Upper lobe of left lung (tissue), 6 donors: ENCODE data around the gene SPIRE2. TPM values are rescaled to one million over a fixed set of nuclear protein-coding genes. Genes with fewer than 3 reads are reported as not detected.

ENCODE experiments used
- ATAC-seq, 2 donors: fragments of 200-7000 bp; cut with Tn5 transposase; one replicate each; pipeline ENCODE4 v1.9.1; 2022; ENCODE audit warnings: mild to moderate bottlenecking in 2 of 2, moderate library complexity in 2 of 2; ENCODE audit not compliant: low FRiP score in 2 of 2
- DNase-seq, 2 donors: peaks; one replicate each; pipeline ENCODE4 v3.0.0-alpha.2; 2019 to 2020
- H3K27ac ChIP-seq, 4 donors: fragments of 200-600 bp; sonication (generic); one replicate each; pipeline ENCODE4 v1.5.1; 2016 to 2019
- H3K27me3 ChIP-seq, 4 donors: fragments of 200-600 bp; sonication (generic); one replicate each; pipeline ENCODE4 v1.5.1; 2017 to 2019
- H3K36me3 ChIP-seq, 4 donors: fragments of 200-600 bp; sonication (generic); one replicate each; pipeline ENCODE4 v1.5.1; 2016 to 2019
- H3K4me1 ChIP-seq, 4 donors: fragments of 200-600 bp; sonication (generic); one replicate each; pipeline ENCODE4 v1.5.1; 2018 to 2019
- H3K4me3 ChIP-seq, 4 donors: fragments of 200-600 bp; sonication (generic); one replicate each; pipeline ENCODE4 v1.5.1; 2017 to 2019; ENCODE audit warnings: mild to moderate bottlenecking in 2 of 4, moderate library complexity in 1 of 4
- H3K9me3 ChIP-seq, 4 donors: fragments of 200-600 bp; sonication (generic); one replicate each; pipeline ENCODE4 v1.5.1; 2018 to 2019
- EP300 ChIP-seq, 4 donors: sonication (generic); formaldehyde crosslinking; IDR thresholded peaks; one replicate each; pipeline ENCODE4 v1.5.1; 2017; ENCODE audit warnings: antibody characterized with exemption in 4 of 4, control low read depth in 2 of 4
- POLR2A ChIP-seq, 4 donors: fragments of 450-650 bp; IDR thresholded peaks; one replicate each; pipeline ENCODE4 v1.5.1; 2016 to 2017; ENCODE audit warnings: antibody characterized with exemption in 4 of 4, mild to moderate bottlenecking in 2 of 4
- POLR2AphosphoS5 ChIP-seq, 2 donors: sonication (generic); formaldehyde crosslinking; IDR thresholded peaks; one replicate each; pipeline ENCODE4 v1.5.1; 2017; ENCODE audit warnings: antibody characterized with exemption in 2 of 2
- WGBS, 2 donors: methylation state at CpG; one replicate each; pipeline ENCODE4 v1.1.5; 2017 to 2018; 5-methylcytosine and 5-hydroxymethylcytosine counted together
- total RNA-seq, 6 donors: library from RNA; depleted of rRNA in 4 of 6; stranded (reverse); fragments of >200 nt in 4 of 6; gene quantifications; one replicate each; pipeline versions ENCODE4 v1.1.0 to v1.2.1, GENCODE V29; 2016 to 2021
- TF ChIP-seq, protein P1 (sequence below), 6 experiments: fragments of 450-650 bp in 4 of 6; fragments of 200-600 bp in 2 of 6; sonication (generic) in 2 of 6; IDR thresholded peaks; one replicate each; pipeline ENCODE4 v1.5.1; 2016 to 2019; ENCODE audit warnings: antibody characterized with exemption in 6 of 6
- donor health status: DM: no; HTN: no; CAD: no; lungs with moderate emphysema.
- donor health status: DM: no; HTN: yes; CAD: no; lungs with severe emphysema.

The SPIRE2 gene
- total RNA-seq, 6 donors from 2014 or later, result 6.1 to 52.4 (median 14.7) TPM

DNA sequence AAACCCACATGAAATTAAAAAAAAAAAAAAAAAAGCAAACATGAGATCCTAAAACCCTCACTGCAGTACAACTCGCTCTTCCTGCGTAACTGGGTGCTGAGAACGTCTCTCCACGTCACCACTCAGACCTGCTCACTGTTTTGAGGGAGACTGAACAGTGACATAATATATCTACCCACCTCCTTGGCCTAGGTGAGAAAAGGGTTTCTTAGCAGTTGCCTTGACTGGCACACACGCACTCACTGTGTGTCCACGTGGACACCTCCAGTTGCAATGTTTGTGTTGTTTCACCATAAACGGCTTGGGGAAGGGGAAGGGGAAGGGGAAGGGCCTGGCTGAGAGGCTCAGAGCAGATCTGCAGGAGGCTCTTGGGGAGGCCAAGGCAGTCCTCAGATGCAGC lies 43.9 kb upstream of the SPIRE2 start:
- Histone ChIP-seq H3K9me3 (no peaks in the 10 kb centered on the region), H3K36me3 (no peaks in the 10 kb centered on the region), H3K27ac (no peak overlapping the region), H3K27me3 (no peaks in the 10 kb centered on the region), H3K4me1 (no peaks in the 10 kb centered on the region), H3K4me3 (no peak overlapping the region)
- no peak for DNase-seq
- no peak for TF ChIP-seq POLR2AphosphoS5 (IDR thresholded peaks at IDR 0.05)
- no peak for ATAC-seq
- 77 to 81% methylated on average over 7 of the region's 7 CpGs for WGBS, 2 donors

DNA sequence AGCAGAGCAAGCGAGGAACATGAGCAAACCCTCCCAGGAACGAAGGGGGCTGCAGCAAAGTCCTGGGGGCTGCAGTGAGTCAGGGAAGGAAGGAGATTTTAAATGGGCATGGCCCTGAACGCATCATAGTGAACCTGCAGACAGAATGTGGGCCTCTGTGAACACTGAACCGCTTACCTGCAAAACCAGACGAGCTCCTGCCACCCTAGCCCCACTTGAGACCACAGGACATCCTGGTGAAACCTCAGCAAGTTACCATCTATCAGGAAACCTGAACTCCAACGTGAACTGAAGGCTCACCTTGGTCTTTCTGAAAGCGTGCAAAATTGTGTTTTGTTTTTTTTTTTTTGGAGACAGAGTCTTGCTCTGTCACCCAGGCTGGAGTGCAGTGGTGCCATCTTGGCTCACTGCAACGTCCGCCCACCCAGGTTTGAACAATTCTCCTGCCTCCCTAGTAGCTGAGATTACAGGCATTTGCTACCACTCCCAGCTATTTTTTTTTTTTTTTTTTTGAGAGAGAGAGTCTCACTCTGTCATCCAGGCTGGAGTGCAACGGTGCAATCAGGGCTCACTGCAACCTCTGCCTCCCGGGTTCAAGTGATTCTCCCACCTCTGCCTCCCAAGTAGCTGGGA lies 42.6 kb upstream of the SPIRE2 start:
- no peaks in the 10 kb centered on the region for H3K4me1 ChIP-seq
- ATAC-seq, result no peak

DNA sequence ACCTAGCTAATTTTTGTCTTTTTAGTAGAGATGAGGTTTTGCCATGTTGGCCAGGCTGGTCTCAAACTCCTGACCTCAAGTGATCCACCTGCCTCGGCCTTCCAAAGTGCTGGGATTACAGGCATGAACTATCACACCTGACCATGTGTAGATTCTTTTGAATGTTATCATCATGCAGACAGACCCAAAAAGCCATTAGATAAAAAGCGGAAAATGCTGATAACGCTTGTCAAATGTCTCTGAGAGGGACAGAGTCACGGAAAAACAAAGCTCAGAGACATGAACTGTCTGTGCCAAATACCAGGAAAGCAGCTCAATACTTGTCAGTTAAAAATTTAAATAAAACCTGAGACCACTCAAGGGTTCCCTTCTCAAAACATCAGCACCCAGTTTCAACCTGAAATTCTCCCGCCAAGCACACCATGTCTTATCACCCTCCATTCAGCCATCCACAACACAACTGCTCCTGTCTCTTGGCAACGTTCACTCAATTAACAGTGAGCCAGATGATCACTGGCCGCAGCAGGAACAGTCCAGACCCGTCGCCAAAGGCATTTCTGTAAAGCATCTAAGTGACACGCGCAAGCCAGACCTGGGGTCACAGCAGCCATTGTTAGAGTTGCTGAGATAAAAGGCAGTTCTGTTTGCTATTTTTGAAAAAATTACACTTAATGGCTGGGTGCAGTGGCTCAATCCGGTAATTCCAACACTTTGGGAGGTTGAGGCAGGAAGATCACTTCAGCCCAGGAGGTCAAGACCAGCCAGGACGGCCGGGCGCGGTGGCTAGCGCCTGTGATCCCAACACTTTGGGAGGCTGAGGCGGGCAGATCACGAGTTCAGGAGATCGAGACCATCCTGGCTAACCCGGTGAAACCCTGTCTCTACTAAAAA lies 41.6 kb upstream of the SPIRE2 start:
- 95 to 96% methylated on average over 21 of the region's 21 CpGs for WGBS, 2 donors
- H3K4me1 ChIP-seq, result no peaks in the 10 kb centered on the region

More for the DNA sequence above, 42.6 kb upstream of the SPIRE2 start:
- TF ChIP-seq, protein P1, sequence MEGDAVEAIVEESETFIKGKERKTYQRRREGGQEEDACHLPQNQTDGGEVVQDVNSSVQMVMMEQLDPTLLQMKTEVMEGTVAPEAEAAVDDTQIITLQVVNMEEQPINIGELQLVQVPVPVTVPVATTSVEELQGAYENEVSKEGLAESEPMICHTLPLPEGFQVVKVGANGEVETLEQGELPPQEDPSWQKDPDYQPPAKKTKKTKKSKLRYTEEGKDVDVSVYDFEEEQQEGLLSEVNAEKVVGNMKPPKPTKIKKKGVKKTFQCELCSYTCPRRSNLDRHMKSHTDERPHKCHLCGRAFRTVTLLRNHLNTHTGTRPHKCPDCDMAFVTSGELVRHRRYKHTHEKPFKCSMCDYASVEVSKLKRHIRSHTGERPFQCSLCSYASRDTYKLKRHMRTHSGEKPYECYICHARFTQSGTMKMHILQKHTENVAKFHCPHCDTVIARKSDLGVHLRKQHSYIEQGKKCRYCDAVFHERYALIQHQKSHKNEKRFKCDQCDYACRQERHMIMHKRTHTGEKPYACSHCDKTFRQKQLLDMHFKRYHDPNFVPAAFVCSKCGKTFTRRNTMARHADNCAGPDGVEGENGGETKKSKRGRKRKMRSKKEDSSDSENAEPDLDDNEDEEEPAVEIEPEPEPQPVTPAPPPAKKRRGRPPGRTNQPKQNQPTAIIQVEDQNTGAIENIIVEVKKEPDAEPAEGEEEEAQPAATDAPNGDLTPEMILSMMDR (IDR thresholded peaks at IDR 0.05), result no peak
- TF ChIP-seq POLR2A (IDR thresholded peaks at IDR 0.05) (no peak), POLR2AphosphoS5 (IDR thresholded peaks at IDR 0.05) (no peak), EP300 (IDR thresholded peaks at IDR 0.05) (no peak)
- no peaks in the 10 kb centered on the region for H3K27me3 ChIP-seq
- no peaks in the 10 kb centered on the region for H3K9me3 ChIP-seq
- no peak overlapping the region for H3K4me3 ChIP-seq
- no peaks in the 10 kb centered on the region for H3K36me3 ChIP-seq
- WGBS, 2 donors, result 93% methylated on average over 11 of the region's 11 CpGs
- no peak for DNase-seq
- no peak overlapping the region for H3K27ac ChIP-seq

DNA sequence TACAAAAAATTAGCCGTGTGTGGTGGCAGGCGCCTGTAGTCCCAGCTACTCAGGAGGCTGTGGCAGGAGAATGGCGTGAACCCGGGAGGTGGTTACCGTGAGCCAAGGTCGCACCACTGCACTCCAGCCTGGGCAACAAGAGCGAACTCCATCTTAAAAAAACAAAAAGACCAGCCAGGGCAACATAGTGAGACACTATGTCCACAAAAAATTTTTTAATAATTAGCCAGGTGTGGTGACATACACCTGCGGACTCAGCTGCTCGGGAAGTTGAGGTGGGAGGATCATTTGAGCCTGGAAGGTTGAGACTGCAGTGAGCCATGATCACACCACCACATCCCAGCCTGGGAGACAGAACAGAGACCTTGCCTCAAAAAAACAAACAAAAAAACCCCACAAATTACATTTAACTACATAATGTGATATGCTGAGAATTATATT lies 40.9 kb upstream of the SPIRE2 start:
- Histone ChIP-seq H3K4me3 (no peak overlapping the region), H3K4me1 (no peaks in the 10 kb centered on the region), H3K27me3 (no peaks in the 10 kb centered on the region), H3K9me3 (no peaks in the 10 kb centered on the region), H3K36me3 (no peaks in the 10 kb centered on the region), H3K27ac (no peak overlapping the region)
- TF ChIP-seq, protein P1 (IDR thresholded peaks at IDR 0.05), result no peak
- no peak for TF ChIP-seq POLR2A (IDR thresholded peaks at IDR 0.05)
- TF ChIP-seq POLR2AphosphoS5 (IDR thresholded peaks at IDR 0.05), result no peak
- no peak for TF ChIP-seq EP300 (IDR thresholded peaks at IDR 0.05)
- 94 to 97% methylated on average over 9 of the region's 9 CpGs for WGBS, 2 donors
- DNase-seq (no peak), ATAC-seq (no peak)

More for the DNA sequence above, 41.6 kb upstream of the SPIRE2 start:
- no peaks in the 10 kb centered on the region for H3K27me3 ChIP-seq
- H3K4me3 ChIP-seq, result no peak overlapping the region
- no peaks in the 10 kb centered on the region for H3K9me3 ChIP-seq
- TF ChIP-seq EP300 (IDR thresholded peaks at IDR 0.05), result no peak
- no peak for TF ChIP-seq POLR2AphosphoS5 (IDR thresholded peaks at IDR 0.05)
- TF ChIP-seq, protein P1 (IDR thresholded peaks at IDR 0.05), result no peak
- no peak for TF ChIP-seq POLR2A (IDR thresholded peaks at IDR 0.05)
- ATAC-seq (no peak), DNase-seq (peak in 1 of 2 donors; percentile 66)
- no peaks in the 10 kb centered on the region for H3K36me3 ChIP-seq
- H3K27ac ChIP-seq, result no peak overlapping the region

DNA sequence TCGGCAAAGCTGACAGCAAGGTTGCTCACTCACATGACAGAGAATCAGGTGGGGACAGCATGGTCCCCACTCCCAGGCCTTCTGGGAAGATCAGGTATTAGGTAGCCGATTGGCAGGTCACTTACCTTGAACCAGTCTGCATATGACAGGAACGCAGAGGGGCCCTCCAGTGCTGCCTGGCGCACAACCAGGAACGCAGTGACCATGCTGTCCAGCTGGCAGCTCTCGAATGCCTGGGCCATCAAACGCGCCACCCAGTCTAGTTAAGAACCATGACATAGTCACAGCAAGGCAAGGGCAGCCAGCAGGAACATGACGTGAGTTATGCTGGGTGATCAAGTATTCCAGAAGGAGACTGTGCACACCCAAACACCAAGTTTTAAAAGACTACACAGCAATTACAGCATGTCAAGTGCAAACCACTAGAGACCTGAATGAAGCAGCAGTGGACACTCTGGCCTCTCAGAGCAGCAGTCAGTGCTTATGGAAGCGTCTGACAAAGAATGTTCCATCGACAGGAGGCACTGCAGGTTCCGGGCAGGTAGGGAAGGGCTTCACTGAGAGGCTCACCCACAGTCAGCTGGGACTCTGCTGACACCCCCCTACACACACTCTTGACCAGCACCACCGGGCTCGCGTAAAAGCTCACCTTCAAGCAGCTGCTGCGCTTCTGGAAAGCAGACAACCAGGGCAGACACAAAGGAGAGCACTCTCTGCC lies 36.8 kb upstream of the SPIRE2 start:
- DNase-seq, result no peak
- no peak overlapping the region for H3K4me3 ChIP-seq
- ATAC-seq, result no peak
- no peak for TF ChIP-seq POLR2A (IDR thresholded peaks at IDR 0.05)
- no peak for TF ChIP-seq EP300 (IDR thresholded peaks at IDR 0.05)
- TF ChIP-seq, protein P1 (IDR thresholded peaks at IDR 0.05), result no peak
- TF ChIP-seq POLR2AphosphoS5 (IDR thresholded peaks at IDR 0.05), result no peak
- no peaks in the 10 kb centered on the region for H3K36me3 ChIP-seq
- no peak overlapping the region for H3K27ac ChIP-seq
- 94 to 97% methylated on average over 6 to 16 of the region's 16 CpGs for WGBS, 2 donors
- no peaks in the 10 kb centered on the region for H3K9me3 ChIP-seq
- no peaks in the 10 kb centered on the region for H3K4me1 ChIP-seq
- no peaks in the 10 kb centered on the region for H3K27me3 ChIP-seq
